HG02852 (cell line): ENCODE results near the gene EGR1.
"Not testable (repeated sequence)": the region's sequence is repeated elsewhere in the genome, so short reads cannot be mapped to it uniquely, and the experiment has no call there.

Experiments
- ATAC-seq: cut with Tn5 transposase; IDR thresholded peaks from one replicate; pipeline ENCODE4 v1.9.1; 2021; ENCODE audit warnings: mild to moderate bottlenecking, moderate library complexity; ENCODE audit not compliant: unreplicated experiment

EGR1 gene

DNA sequence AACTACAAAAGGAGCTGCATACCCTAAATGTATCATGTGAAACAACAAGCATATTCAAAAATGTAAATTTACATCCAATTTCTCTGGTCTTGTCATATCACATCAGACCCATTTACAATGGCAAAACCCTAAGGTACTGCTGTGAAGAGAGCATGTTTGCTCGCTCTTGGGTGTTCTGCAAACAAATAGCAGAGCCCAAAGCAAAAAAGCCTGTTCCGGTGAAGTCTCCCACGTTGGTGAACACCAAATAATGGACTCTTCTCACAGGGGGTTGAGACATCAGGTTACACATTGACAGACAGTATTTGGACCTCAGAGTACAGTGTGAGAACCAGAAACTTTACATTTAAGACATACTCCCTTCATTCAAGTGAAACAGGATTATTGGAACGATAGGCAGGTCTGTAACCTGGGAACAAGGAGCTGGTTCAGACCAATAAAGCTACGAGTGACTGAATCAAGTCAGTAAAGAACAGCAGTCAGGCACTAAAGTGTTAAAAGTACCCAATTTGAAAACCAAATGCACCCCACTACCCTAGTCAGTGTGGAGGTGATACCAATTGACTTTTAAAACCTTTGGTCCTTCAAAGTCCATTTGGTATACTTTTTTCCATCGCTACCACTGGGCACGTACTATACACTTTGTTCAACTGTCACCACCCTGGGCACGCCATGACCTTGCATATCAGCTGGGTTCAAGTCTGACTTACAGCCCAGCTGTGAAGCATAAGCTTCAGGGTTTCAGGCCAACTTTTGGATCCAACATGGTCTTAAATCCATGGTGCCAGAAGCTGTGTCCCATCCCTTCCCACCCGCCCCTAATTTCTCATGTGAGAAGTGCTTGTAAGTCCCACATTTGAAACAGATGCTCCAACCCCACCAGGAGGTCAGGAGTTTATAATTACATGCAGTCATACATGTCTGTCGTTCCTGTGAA is 41.4 kb downstream of the EGR1 start:
- no peak for ATAC-seq

GRCh38 chr5:138507485-138507884 is 42.2 kb downstream of the EGR1 start:
- ATAC-seq: not testable (repeated sequence)

- no peak for ATAC-seq
These were observed 43.7 kb downstream of the EGR1 start for GRCh38 chr5:138508958-138509357.

GRCh38 chr5:138514021-138514420 is 48.7 kb downstream of the EGR1 start:
- ATAC-seq: no peak

GRCh38 chr5:138515556-138516245 is 50.4 kb downstream of the EGR1 start:
- no peak for ATAC-seq

DNA sequence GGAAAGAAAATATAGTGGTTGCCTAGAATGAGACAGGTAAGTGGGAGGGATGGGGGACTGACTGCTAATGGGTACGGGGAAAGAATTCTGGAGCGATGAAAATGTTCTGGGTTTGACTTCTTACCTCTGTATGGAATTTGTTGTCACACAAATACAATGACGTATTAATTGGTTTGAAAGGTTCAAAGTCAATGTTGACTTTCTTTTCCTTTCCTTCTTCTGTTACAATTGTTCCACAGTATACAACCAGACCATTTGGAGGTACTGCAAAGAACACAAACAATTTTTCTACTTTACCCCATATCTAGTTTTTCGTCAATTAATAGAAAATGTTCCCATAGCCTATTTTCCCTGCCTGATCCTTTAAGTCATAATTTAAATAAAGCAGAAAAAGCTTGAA is 52.2 kb downstream of the EGR1 start:
- ATAC-seq: no peak
